Mononuclear cell (primary cell): ENCODE measurements around the gene CDKAL1. TPM values are rescaled to one million over a fixed set of nuclear protein-coding genes. Genes with fewer than 3 reads are reported as not detected.

ENCODE experiments used
- H3K27me3 ChIP-seq: 2 replicates; pipeline ENCODE4 v1.6.0; 2011; ENCODE audit warnings: low read length, control low read depth; ENCODE audit not compliant: insufficient read depth
- H3K4me1 ChIP-seq: 2 replicates; pipeline ENCODE4 v1.5.1; 2011; ENCODE audit warnings: mild to moderate bottlenecking, low read length, control low read depth; ENCODE audit not compliant: insufficient read depth
- H3K4me3 ChIP-seq: 2 replicates; pipeline ENCODE4 v1.5.1; 2011; ENCODE audit warnings: mild to moderate bottlenecking, low read length, moderate library complexity
- H3K9me3 ChIP-seq: 2 replicates; pipeline ENCODE4 v1.5.1; 2011; ENCODE audit warnings: low read depth, mild to moderate bottlenecking, control low read depth, low read length
- total RNA-seq: library from RNA; depleted of rRNA; stranded (reverse); fragments of >200 nt; gene quantifications from one replicate; pipeline ENCODE4 v1.2.3, GENCODE V29; 2012

CDKAL1 gene
- total RNA-seq, 1 donor, result 26.6 TPM

DNA sequence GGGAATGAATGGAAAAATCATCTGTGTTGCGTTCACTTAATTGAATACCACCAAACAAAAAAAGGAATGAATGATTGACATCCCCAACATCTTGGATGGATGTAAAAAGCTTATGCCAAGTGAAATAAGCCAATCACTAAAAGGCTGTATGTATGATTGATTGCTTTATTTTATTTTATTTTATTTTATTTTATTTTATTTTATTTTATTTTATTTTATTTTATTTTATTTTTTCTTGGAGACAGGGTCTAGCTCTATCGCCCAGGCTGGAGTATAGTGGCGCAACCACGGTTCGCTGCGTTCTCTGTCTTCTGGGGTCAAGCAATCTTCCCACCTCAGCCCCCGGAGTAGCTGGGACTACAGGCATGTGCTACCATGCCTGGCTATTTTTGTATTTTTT lies 263.3 kb downstream of the CDKAL1 start:
- Histone ChIP-seq H3K9me3 (no peaks in the 10 kb centered on the region), H3K27me3 (no peaks in the 10 kb centered on the region), H3K4me3 (no peak overlapping the region), H3K4me1 (no peaks in the 10 kb centered on the region)

DNA sequence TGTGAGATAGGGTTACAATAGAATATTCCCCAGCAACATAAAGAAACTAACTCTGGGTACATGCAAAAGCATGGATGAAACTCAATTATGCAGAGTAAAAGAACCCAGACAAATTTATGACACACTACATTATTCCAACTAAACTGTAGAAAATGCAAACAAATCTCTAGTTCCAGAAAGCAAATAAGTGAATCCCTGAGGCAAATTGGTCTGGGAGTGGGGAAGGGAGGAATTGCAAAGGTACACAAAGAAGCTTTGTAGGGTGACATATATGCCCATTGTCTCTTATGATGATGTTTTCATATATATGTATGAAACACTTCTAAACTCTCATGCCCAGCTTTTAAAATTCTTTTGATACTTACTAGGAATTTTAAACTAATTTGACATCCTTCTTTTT lies 266.0 kb downstream of the CDKAL1 start:
- no peaks in the 10 kb centered on the region for H3K9me3 ChIP-seq
- no peak overlapping the region for H3K4me3 ChIP-seq
- H3K27me3 ChIP-seq, result no peaks in the 10 kb centered on the region
- H3K4me1 ChIP-seq, result no peaks in the 10 kb centered on the region

DNA sequence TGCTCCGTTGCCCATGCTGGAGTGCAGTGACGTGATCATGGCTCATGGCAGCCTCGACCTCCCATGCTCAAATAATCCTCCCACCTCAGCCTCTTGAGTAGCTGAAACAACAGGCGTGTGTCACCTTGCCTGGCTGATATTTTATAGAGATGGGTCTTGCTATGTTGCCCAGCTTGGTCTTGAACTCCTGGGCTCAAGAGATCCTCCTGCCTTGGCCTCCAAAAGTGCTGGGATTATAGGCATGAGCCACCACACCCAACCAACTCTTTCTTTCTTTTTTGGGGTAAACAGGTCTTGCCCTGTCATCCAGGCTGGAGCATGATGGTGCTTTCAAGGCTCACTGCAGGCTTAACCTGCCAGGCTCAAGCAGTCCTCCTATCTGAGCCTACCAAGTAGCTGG lies 266.4 kb downstream of the CDKAL1 start:
- no peaks in the 10 kb centered on the region for H3K27me3 ChIP-seq
- no peaks in the 10 kb centered on the region for H3K9me3 ChIP-seq
- H3K4me3 ChIP-seq, result no peak overlapping the region
- no peaks in the 10 kb centered on the region for H3K4me1 ChIP-seq

DNA sequence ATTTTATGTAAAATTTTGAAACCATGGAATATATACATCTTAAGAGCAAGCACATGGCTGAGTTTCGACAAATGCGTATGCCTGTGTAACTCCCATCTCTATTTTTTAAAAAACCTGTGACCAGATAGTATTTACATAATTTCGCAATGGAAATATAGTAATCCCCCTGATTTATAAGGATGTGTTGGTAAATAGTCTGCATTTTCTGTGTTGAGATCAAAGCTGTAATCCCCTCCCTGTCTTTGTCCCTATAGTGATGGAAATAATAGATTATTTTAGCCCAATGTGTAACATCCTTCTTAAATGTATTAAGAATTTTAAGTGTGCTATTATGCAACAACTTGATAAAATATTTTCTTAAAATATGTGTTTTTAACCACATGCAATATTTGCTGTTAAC lies 267.3 kb downstream of the CDKAL1 start:
- no peak overlapping the region for H3K4me3 ChIP-seq
- H3K27me3 ChIP-seq, result no peaks in the 10 kb centered on the region
- H3K9me3 ChIP-seq, result peaks cover 5% of the 10 kb centered on the region
- no peaks in the 10 kb centered on the region for H3K4me1 ChIP-seq

DNA sequence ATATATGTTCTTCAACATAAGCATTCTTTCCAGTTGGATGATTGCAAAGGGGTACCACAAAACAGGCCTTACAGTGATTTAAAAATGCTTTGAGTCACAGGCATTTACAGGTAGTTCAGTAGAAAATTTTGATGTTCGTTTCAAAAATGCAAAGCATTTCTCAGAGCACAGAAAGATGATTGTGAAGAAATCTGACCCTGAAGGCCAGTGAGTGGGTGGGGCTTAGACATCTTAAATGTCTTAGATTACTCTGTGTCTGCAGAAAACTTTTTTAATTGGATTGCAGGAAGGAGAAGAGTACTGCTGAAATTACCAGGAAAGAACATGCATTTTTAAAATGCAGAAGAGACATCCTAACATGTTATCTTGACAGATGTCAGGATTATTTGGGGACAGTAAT lies 268.3 kb downstream of the CDKAL1 start:
- Histone ChIP-seq H3K4me1 (no peaks in the 10 kb centered on the region), H3K9me3 (peaks cover 5% of the 10 kb centered on the region), H3K4me3 (no peak overlapping the region), H3K27me3 (no peaks in the 10 kb centered on the region)

DNA sequence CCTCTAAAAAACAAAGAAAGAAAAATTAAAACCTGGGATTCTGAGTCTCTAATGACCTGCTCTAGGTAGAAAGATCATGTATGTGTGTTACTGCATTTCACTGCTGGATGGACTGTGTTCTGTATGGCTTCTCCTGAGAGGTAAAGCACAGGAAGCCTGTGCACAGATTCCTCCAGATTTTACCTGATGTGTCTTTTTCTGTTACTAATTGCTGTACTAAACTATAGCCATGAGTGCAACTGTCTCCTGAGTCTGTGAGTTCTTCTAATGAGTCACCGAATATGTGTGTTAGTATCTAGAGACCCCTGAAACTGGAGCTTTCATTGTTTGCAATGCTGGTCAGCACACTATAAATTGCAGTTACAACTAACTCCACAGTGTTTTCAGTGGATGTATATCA lies 270.8 kb downstream of the CDKAL1 start:
- H3K4me3 ChIP-seq, result no peak overlapping the region
- H3K9me3 ChIP-seq, result peaks cover 5% of the 10 kb centered on the region
- no peaks in the 10 kb centered on the region for H3K4me1 ChIP-seq
- no peaks in the 10 kb centered on the region for H3K27me3 ChIP-seq

DNA sequence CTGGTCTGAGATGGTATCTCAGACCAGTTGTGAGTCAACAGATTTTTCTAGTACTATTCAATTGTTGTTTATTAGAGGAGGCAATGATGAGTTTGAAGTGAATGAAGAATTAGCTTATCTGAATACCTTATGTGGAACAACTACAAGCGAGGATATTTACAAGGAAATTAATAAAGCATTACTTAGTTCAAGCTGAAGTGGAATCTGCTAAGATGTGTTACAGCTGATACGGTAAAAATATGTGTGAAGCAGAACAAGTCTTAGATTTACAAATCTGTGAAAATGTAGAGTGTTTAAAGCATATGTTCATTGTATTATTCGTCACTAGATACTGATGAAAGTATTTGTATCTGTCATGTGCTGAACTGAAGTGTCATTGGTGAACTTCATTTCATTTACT lies 272.4 kb downstream of the CDKAL1 start:
- Histone ChIP-seq H3K4me3 (no peak overlapping the region), H3K4me1 (no peaks in the 10 kb centered on the region), H3K9me3 (peaks cover 5% of the 10 kb centered on the region), H3K27me3 (no peaks in the 10 kb centered on the region)

DNA sequence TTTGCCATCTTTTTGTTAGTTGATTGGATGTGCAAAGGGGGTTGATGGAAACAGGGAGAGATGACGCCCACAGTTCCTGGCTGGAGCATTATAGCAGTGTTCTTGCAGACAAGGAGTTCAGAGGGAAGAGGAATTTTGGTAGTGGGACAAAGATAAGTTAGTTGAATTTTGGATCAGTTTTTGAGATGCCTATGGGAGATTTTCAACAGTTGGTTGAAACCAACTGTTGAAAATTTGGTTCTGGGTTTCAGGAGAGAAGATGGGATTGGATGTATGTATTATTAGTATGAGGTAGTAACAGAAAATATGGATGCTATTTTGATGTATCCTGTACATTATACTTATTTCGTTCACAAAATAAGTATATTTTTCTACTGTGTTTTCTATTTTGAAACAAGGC lies 274.2 kb downstream of the CDKAL1 start:
- Histone ChIP-seq H3K4me1 (no peaks in the 10 kb centered on the region), H3K27me3 (no peaks in the 10 kb centered on the region), H3K4me3 (no peak overlapping the region)

DNA sequence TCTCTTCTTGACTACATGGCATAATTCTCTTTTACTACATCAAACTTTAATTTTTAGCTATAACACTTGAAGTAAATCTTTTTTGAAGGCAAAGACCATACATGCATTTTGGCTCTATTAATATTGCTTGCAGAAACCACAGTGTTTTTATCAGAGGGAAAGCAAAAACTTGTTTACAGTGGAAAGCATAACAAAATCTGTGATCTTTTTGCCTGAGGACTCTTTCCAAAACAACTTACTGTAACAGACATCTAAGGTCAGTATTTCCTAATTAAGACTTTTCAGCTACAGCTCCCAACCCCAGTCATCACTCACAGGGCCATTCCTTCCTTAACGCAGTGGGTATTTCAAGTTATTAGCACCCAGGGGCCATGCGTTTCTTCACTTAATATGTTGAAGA lies 274.7 kb downstream of the CDKAL1 start:
- H3K9me3 ChIP-seq, result peaks cover 5% of the 10 kb centered on the region

More for the DNA sequence above, 274.2 kb downstream of the CDKAL1 start:
- peaks cover 5% of the 10 kb centered on the region for H3K9me3 ChIP-seq

DNA sequence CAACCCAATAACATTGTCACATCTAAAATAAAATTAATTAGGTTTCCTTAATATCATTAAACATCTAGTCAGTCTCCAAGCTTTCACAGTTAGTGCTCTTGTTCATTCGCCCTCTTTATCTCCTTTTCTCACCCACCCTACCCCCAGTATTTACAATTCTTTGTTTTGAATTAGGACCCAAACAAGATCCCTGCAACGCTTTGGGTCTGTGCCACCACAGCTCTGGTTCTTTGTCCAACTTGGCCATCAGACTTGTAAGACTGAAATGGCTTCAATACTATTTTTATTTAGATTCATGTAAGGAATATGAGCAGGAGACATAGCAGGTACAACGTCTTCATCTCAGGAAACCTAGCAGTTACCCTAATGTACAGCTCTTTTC lies 276.5 kb downstream of the CDKAL1 start:
- peaks cover 5% of the 10 kb centered on the region for H3K9me3 ChIP-seq
- H3K4me3 ChIP-seq, result no peak overlapping the region
- no peaks in the 10 kb centered on the region for H3K4me1 ChIP-seq
- no peaks in the 10 kb centered on the region for H3K27me3 ChIP-seq

More for the DNA sequence above, 274.7 kb downstream of the CDKAL1 start:
- no peak overlapping the region for H3K4me3 ChIP-seq
- no peaks in the 10 kb centered on the region for H3K27me3 ChIP-seq
- H3K4me1 ChIP-seq, result no peaks in the 10 kb centered on the region

DNA sequence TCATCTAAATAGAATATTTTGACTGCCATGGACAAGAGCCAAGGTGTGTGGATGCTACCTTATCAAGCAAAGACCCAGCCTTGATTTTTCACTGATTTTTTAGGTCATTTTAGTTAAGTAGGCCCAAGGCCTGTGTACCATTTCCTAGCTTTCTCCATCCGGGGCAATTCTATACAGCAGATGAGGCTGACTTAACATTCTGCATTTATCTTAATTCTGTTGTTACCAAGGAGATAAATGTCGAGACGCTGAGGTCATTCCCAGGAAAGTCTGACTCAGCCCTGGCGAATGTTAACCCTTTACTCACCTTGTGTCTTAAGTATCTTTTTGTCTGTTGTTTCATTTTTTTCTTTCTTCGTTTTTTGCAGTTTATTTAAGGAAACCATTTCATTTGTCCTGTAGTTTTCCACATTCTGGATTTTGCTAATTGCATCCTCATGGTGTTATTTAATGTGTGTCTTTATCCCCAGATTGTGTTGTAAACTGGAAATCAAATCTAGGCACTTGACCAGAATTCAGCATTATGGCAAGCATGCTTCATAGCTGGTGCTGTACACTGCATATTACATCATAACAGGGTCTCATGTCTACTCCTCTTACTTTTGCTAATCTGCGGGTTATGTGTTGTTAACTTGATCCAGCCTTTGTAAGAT lies 277.0 kb downstream of the CDKAL1 start:
- H3K4me3 ChIP-seq, result no peak overlapping the region
- no peaks in the 10 kb centered on the region for H3K27me3 ChIP-seq
- peaks cover 2% of the 10 kb centered on the region for H3K9me3 ChIP-seq
- no peaks in the 10 kb centered on the region for H3K4me1 ChIP-seq

DNA sequence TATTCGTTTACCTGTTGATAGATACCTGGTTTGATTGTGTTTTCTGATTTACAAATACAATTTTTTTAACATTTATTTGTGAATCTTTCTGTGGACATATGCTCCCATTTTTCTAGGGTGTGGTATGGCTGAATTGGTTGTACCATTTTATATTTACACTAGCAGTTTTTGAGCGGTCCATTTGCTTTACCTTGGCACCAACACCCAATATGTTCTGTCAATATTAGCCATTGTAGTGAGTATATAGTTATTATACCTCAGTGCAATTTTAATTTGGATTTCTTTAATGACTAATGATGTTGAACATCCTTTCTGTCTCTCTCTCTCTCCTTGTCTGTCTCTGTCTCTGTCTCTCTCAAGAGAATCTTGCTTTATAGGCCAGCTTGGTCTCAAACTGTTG lies 278.5 kb downstream of the CDKAL1 start:
- H3K4me3 ChIP-seq, result no peak overlapping the region
- H3K4me1 ChIP-seq, result no peaks in the 10 kb centered on the region
- H3K27me3 ChIP-seq, result no peaks in the 10 kb centered on the region
- no peaks in the 10 kb centered on the region for H3K9me3 ChIP-seq

DNA sequence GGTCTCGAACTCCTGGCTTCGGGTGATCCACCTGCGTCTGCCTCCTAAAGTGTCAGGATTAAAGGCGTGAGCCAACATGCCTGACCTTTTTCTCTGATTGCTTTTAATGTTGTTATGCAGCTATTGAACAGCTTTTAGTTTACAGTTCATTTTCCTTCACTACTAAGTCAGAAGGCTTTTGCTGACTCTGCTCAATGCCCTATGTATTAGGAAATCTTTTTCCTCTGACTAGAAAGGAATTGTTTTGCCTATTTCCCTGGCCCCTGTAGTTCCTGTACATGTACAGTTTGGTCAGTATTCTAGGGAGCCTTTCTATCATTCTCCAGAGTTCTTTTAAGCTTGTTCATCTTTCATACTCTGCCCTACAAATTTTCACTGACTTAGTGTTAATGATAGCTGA lies 280.2 kb downstream of the CDKAL1 start:
- no peaks in the 10 kb centered on the region for H3K4me1 ChIP-seq
- no peaks in the 10 kb centered on the region for H3K9me3 ChIP-seq
- no peaks in the 10 kb centered on the region for H3K27me3 ChIP-seq
- H3K4me3 ChIP-seq, result no peak overlapping the region

DNA sequence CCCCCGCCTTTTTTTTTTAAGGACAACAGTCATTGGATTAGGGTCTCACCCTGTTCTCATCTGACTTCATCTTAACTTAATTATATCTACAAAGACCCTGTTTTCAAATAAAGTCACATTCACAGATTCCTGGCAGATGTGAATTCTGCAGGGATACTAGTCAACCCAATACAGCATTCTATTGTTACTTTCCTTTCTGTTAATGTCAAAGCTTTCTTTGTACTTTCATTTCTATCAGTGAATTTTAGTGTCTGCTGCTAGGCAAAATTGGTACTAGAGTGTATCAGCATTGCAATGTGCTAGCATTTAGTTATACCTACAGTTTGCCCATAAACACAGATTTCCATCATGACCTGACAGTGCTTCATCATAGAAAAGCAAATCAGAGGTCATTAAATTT lies 281.9 kb downstream of the CDKAL1 start:
- no peak overlapping the region for H3K4me3 ChIP-seq
- no peaks in the 10 kb centered on the region for H3K27me3 ChIP-seq
- H3K4me1 ChIP-seq, result no peaks in the 10 kb centered on the region
- H3K9me3 ChIP-seq, result no peaks in the 10 kb centered on the region

DNA sequence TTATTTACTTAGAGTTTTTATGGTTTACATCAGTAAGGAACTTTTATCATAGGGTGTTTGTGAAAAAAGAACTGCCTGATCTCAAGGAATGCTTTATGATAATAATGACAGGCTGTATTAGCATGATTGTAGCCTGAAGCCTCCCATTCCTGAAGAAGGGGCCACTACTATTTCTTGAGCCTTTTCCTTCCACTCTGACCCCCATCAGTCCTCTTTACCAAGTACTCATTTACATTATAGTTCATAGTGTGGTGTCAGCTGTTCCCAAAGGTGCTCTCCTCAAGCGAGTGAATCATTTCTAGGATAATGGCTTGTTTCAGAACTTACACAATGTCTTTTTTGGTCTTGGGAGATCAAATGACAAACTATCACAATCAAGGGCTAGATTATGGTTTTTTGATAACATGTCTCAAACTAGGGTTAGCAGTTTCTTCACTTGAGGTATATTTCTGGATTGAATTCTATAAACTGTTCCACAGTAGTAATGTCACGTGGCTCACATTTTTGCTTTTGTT lies 283.6 kb downstream of the CDKAL1 start:
- Histone ChIP-seq H3K9me3 (no peaks in the 10 kb centered on the region), H3K4me1 (no peaks in the 10 kb centered on the region), H3K4me3 (no peak overlapping the region), H3K27me3 (no peaks in the 10 kb centered on the region)

DNA sequence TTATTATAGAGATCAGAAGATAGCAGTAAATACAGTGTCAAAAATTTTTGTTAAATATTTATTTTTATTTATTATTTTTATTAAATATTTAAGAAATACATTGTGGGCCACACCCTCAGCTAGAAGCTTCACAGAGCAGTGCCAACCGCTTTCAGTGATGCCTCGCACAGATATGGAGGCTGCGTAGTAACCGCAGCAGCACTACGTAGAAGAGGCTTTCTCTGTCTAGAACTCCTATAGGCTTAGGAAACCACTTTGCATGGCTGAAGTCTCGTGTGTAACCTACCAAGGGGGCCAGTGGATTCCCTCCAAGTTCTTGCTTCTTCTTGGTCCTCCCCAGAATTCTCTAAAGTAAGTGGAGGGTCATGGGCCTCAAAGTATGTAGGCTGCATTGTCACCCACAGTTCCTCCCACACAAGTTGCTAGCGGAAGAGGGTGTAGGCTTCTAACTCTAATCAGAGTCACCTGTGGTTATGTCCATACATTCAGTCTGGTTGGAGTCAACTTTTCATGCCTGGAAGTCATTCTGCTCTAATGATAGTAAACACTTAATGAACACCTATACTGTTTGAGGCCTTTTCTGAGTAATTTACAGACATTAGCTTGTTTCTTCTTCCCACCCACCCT lies 285.6 kb downstream of the CDKAL1 start:
- H3K27me3 ChIP-seq, result no peaks in the 10 kb centered on the region
- no peaks in the 10 kb centered on the region for H3K4me1 ChIP-seq
- no peaks in the 10 kb centered on the region for H3K9me3 ChIP-seq
- no peak overlapping the region for H3K4me3 ChIP-seq
